ENCODE measurements around the gene SLC35B2. TPM values are rescaled to one million over a fixed set of nuclear protein-coding genes. Genes with fewer than 3 reads are reported as not detected.
A peak's percentile ranks its signal among the peaks of the same experiment; 100 is the strongest.

The SLC35B2 gene
- total and polyA plus RNA-seq, 10 of the 15 experiments (the other 5 are each of a cell fraction or from before 2014, with no cell fraction given): 11.3 to 45.4 (median 33.8) TPM

- no peak for TF ChIP-seq PRDM15 (CRISPR knock-in tag; IDR thresholded peaks at IDR 0.05)
- TF ChIP-seq IRF4 (IDR thresholded peaks at IDR 0.05; ENCODE audit: low read depth, low read length): 0 out of 2 replicates have a peak, but pooled peaks have one; percentile 37
- TF ChIP-seq EGR1 (IDR thresholded peaks at IDR 0.05; ENCODE audit: borderline replicate concordance in 1 of 2, low read depth in 2 of 2, low read length in 2 of 2): peak in 1 of 2 experiments; percentile 44; a peak in 1 of 3 replicates
- TF ChIP-seq ZNF217 (IDR thresholded peaks at IDR 0.05): no peak
- TF ChIP-seq ZNF622 (IDR thresholded peaks at IDR 0.05): no peak
- no peak for TF ChIP-seq MTA3 (IDR thresholded peaks at IDR 0.05; ENCODE audit: borderline replicate concordance, low read length)
- peak; percentile 40 for TF ChIP-seq MYC (IDR thresholded peaks at IDR 0.05; ENCODE audit: insufficient read depth, insufficient read length, insufficient replicate concordance, low read length, severe bottlenecking)
- TF ChIP-seq IRF5 (IDR thresholded peaks at IDR 0.05; ENCODE audit: borderline replicate concordance): no peak
- peak in 1 of 2 experiments; percentile 80; a peak in 3 of 4 replicates for TF ChIP-seq BHLHE40 (IDR thresholded peaks at IDR 0.05; ENCODE audit: borderline replicate concordance in 1 of 2, low read depth in 2 of 2, low read length in 1 of 2)
- no peak for TF ChIP-seq CBX5 (IDR thresholded peaks at IDR 0.05; ENCODE audit: low read depth)
- no peak for TF ChIP-seq ESRRA (IDR thresholded peaks at IDR 0.05; ENCODE audit: low read length)
- no peak for TF ChIP-seq MLLT1 (IDR thresholded peaks at IDR 0.05)
- TF ChIP-seq SREBF2 (IDR thresholded peaks at IDR 0.05; ENCODE audit: low read length): no peak
- no peak for TF ChIP-seq CHD1 (IDR thresholded peaks at IDR 0.05; ENCODE audit: low read depth, low read length)
- peak; percentile 17; the same call in 1 of the 2 replicates for TF ChIP-seq NR2C1 (IDR thresholded peaks at IDR 0.05)
- peak; percentile 63; the same call in 1 of the 2 replicates for TF ChIP-seq CREM (IDR thresholded peaks at IDR 0.05; ENCODE audit: low read depth)
- TF ChIP-seq SMC3 (IDR thresholded peaks at IDR 0.05; ENCODE audit: borderline replicate concordance, low read length): no peak; the same call in 1 of the 2 replicates
- no peak for TF ChIP-seq ETV6 (conservative IDR thresholded peaks at IDR 0.05 in 1 of 2, IDR thresholded peaks at IDR 0.05 in 1 of 2; ENCODE audit: borderline replicate concordance in 1 of 2, low read depth in 1 of 2)
- peak; percentile 92 for TF ChIP-seq CHD2 (IDR thresholded peaks at IDR 0.05; ENCODE audit: borderline replicate concordance, low read depth, low read length)
- peak; percentile 86 for TF ChIP-seq IKZF1 (conservative IDR thresholded peaks at IDR 0.05)
- peak; percentile 68; the same call in 1 of the 2 replicates for TF ChIP-seq LARP7 (IDR thresholded peaks at IDR 0.05)
- peak; percentile 95 for TF ChIP-seq PKNOX1 (IDR thresholded peaks at IDR 0.05)
- peak; percentile 81 for TF ChIP-seq RUNX3 (IDR thresholded peaks at IDR 0.05; ENCODE audit: low read length)
Observed at GRCh38 chr6:44245912-44246662, 11.2 kb downstream of the SLC35B2 start (continued).

Data from GM12878 (cell line).